Astrocyte of the spinal cord (primary cell): ENCODE data around the gene PSRC1.

ENCODE experiments used
- DNase-seq: peaks from one replicate; pipeline ENCODE4 v3.0.0; 2011; ENCODE audit warnings: low read depth, low spot score
- H3K4me3 ChIP-seq: 2 replicates; pipeline ENCODE4 v1.5.1; 2011; ENCODE audit warnings: low read depth, mild to moderate bottlenecking, low read length, moderate library complexity
- in situ Hi-C: cut with HindIII; loops from 2 replicates; pipeline ENCODE4 v1.10.0; 2017; ENCODE audit warnings: low sequenced_read_pairs
- TF ChIP-seq, protein P1 (sequence below): IDR thresholded peaks from 2 replicates; pipeline ENCODE4 v1.5.1; 2012; ENCODE audit warnings: low read depth, mild to moderate bottlenecking, low read length, inconsistent platforms

Gene PSRC1

DNA sequence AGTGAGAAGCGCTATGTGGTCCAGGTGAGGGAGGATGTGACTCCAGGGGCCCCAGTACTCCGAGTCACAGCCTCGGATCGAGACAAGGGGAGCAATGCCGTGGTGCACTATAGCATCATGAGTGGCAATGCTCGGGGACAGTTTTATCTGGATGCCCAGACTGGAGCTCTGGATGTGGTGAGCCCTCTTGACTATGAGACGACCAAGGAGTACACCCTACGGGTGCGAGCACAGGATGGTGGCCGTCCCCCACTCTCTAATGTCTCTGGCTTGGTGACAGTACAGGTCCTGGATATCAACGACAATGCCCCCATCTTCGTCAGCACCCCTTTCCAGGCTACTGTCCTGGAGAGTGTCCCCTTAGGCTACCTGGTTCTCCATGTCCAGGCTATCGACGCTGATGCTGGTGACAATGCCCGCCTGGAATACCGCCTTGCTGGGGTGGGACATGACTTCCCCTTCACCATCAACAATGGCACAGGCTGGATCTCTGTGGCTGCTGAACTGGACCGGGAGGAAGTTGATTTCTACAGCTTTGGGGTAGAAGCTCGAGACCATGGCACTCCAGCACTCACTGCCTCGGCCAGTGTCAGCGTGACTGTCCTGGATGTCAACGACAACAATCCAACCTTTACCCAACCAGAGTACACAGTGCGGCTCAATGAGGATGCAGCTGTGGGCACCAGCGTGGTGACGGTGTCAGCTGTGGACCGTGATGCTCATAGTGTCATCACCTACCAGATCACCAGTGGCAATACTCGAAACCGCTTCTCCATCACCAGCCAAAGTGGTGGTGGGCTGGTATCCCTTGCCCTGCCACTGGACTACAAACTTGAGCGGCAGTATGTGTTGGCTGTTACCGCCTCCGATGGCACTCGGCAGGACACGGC lies 31.4 kb downstream of the PSRC1 start:
- TF ChIP-seq, protein P1, sequence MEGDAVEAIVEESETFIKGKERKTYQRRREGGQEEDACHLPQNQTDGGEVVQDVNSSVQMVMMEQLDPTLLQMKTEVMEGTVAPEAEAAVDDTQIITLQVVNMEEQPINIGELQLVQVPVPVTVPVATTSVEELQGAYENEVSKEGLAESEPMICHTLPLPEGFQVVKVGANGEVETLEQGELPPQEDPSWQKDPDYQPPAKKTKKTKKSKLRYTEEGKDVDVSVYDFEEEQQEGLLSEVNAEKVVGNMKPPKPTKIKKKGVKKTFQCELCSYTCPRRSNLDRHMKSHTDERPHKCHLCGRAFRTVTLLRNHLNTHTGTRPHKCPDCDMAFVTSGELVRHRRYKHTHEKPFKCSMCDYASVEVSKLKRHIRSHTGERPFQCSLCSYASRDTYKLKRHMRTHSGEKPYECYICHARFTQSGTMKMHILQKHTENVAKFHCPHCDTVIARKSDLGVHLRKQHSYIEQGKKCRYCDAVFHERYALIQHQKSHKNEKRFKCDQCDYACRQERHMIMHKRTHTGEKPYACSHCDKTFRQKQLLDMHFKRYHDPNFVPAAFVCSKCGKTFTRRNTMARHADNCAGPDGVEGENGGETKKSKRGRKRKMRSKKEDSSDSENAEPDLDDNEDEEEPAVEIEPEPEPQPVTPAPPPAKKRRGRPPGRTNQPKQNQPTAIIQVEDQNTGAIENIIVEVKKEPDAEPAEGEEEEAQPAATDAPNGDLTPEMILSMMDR: no peak
- in situ Hi-C loops: no loop called here
- DNase-seq: no peak
- H3K4me3 ChIP-seq: no peak overlapping the region

DNA sequence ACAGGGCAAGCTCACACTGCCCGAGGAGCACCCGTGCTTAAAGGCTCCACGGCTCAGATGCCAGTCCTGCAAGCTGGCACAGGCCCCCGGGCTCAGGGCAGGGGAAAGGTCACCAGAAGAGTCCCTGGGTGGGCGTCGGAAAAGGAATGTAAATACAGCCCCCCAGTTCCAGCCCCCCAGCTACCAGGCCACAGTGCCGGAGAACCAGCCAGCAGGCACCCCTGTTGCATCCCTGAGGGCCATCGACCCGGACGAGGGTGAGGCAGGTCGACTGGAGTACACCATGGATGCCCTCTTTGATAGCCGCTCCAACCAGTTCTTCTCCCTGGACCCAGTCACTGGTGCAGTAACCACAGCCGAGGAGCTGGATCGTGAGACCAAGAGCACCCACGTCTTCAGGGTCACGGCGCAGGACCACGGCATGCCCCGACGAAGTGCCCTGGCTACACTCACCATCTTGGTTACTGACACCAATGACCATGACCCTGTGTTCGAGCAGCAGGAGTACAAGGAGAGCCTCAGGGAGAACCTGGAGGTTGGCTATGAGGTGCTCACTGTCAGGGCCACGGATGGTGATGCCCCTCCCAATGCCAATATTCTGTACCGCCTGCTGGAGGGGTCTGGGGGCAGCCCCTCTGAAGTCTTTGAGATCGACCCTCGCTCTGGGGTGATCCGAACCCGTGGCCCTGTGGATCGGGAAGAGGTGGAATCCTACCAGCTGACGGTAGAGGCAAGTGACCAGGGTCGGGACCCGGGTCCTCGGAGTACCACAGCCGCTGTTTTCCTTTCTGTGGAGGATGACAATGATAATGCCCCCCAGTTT lies 32.3 kb downstream of the PSRC1 start:
- TF ChIP-seq, protein P1: no peak
- DNase-seq: no peak
- in situ Hi-C loops: no loop called here
- no peak overlapping the region for H3K4me3 ChIP-seq

DNA sequence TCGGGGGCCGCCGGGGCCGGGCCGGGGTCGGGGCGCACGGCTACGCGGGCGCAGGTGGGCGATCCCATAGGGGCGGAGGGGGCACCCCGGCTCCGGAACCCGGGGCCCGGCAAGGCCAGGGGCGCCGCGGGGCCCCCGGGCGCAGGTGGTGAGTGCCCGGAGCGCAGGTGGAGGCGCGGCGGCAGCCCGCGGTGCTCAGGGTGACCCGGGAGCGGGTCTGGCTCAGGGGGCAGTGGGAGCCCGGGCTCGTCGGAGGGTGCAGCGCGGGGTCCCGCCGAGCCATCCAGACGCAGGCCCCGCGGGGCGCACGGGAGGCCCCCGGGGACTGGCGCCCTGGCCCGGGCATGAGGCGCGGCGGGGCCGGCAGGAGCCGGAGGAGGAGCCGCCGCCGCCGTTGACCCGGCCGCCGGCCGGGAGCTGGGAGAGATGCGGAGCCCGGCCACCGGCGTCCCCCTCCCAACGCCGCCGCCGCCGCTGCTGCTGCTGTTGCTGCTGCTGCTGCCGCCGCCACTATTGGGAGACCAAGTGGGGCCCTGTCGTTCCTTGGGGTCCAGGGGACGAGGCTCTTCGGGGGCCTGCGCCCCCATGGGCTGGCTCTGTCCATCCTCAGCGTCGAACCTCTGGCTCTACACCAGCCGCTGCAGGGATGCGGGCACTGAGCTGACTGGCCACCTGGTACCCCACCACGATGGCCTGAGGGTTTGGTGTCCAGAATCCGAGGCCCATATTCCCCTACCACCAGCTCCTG lies 33.1 kb downstream of the PSRC1 start:
- in situ Hi-C loops: no loop called here
- DNase-seq: no peak
- TF ChIP-seq, protein P1: no peak
- H3K4me3 ChIP-seq: peak overlapping the region; percentile 30

DNA sequence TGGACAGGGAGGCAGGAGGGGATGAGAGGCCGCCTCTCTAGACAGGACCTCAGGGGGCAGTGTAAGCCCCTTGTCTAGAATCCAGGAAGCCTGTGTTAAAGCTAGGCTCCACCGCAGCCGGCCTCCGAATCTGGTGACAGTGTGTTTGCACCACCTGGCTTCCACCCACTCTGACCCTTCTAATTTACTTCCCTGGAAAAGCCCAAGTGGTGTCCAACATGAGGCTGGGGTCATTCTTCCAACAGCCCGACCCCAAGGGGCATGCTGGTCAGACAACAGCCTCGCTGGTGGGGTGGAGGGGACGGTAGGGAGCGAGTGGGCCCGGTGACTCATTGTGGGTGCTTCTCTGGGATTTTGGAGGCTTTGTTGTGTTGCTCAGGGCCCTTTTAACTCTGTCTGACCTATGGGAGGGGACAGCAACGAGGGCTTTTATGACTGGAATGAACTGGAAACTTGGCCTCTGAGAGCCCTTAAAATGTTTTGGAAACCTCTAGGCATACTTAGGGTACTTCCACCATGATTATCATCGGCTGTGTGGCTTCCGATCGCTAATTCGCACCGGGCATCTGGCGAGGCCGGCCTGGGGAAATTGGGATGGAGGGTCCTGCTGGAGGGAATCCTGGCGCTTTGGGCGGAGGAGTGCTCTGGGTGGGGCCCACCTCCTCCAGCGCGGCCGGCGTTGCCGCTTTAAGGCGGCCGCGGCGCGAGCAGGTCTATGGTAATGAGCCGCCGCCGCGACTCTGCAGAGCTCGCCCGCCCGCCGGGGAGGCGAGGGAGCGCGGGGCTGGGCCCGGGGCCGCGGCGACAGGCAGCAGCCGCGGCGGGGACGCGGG lies 33.9 kb downstream of the PSRC1 start, which contains the start of gene CELSR2:
CELSR2 (plus strand) TSS at position 743 of the 833 bp plus-strand sequence. CDS start 541 bp downstream, outside the sequence.
- TF ChIP-seq, protein P1: no peak
- in situ Hi-C loops: no loop called here
- peak; percentile 57 for DNase-seq
- peak within 1 kb of the TSS; percentile 30 for H3K4me3 ChIP-seq

DNA sequence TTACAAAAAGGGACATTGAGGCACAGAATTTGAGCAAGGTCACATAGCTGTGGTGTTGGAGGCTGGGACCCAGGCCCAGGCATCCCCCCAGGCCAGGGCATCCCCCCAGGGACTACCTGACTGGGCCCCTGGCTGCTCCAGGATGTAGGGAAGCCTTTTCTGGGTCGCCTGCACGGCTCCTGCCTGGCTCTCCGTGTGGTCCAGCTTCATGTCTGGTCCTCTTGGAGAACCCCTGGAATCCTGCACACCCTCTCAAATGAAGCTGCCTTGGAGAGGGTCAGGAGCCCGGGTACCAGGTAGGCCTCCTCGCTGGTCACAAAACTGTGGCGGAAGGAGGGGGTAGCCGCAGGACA lies 34.5 kb downstream of the PSRC1 start:
- H3K4me3 ChIP-seq: no peak overlapping the region
- DNase-seq: no peak
- in situ Hi-C loops: no loop called here
- TF ChIP-seq, protein P1: no peak
